Progenitor cell of endocrine pancreas (in vitro differentiated cells): Measurements from ENCODE around the gene STH. TPM values are rescaled to one million over a fixed set of nuclear protein-coding genes. Genes with fewer than 3 reads are reported as not detected.

Experiments used
- DNase-seq: peaks from one replicate; pipeline ENCODE4 v3.0.0; 2021; ENCODE audit warnings: low spot score; ENCODE audit not compliant: unreplicated experiment
- H3K27ac Mint-ChIP-seq: 2 replicates; pipeline ENCODE4 v1.8.0; 2021; ENCODE audit warnings: mild to moderate bottlenecking, moderate library complexity, mixed read lengths
- H3K27me3 Mint-ChIP-seq: 2 replicates; pipeline ENCODE4 v1.8.0; 2021; ENCODE audit warnings: mixed read lengths
- H3K36me3 Mint-ChIP-seq: 2 replicates; pipeline ENCODE4 v1.8.0; 2022; ENCODE audit warnings: mixed read lengths; ENCODE audit not compliant: insufficient read depth
- H3K4me1 Mint-ChIP-seq: 2 replicates; pipeline ENCODE4 v1.8.0; 2021; ENCODE audit warnings: low read depth, mixed read lengths
- H3K4me3 Mint-ChIP-seq: 2 replicates; pipeline ENCODE4 v1.8.0; 2021; ENCODE audit warnings: low read depth, mild to moderate bottlenecking, moderate library complexity, mixed read lengths
- H3K9me3 Mint-ChIP-seq: 2 replicates; pipeline ENCODE4 v1.8.0; 2021; ENCODE audit warnings: low read depth, mixed read lengths
- total RNA-seq: library from RNA; stranded (reverse); gene quantifications from 2 replicates; pipeline ENCODE4 v1.2.1, GENCODE V29; 2021
- TF ChIP-seq, protein P1 (sequence below): fragments of 200-600 bp; sonication (generic); IDR thresholded peaks from one replicate; pipeline ENCODE4 v1.5.0; 2021; ENCODE audit warnings: antibody characterized with exemption, mild to moderate bottlenecking; ENCODE audit not compliant: unreplicated experiment

The STH gene
- total RNA-seq, 1 donor from 2014 or later: not detected

DNA sequence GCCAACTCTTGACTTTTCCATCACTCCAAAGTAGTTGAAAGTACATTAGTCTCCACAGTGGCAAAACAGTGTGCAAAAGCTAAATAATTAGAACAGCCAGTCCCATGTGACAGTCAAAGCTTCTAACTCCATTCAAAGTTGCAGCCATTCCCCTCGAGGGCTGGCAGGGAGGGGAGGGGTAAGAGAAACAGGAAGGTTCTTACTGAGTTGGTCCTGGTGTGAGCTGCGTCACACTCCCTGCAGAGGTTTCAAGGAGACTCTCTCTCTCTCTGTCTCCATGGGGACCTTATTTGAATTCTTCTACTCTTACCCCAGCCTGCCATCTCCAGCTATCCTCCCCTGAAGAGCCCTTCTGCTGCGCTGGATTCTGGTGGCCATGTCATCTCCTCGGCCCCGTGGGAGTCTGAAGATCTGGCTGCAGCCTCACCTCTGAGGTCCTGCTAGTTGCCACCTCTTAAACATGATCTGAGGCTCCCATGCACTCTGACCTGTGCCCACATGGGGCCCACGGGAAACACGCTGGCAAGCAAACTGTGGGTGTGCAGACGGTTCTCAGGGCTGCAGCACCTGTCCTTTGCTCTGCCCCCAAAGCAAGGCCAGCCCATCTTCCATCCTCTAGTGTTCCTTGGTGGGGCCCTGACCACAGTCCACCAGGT is 23.3 kb upstream of the STH start:
- H3K27me3 Mint-ChIP-seq: peaks cover 7% of the 10 kb centered on the region
- H3K36me3 Mint-ChIP-seq: peaks cover 1% of the 10 kb centered on the region
- H3K4me3 Mint-ChIP-seq: no peak overlapping the region
- no peak overlapping the region for H3K27ac Mint-ChIP-seq
- DNase-seq: no peak
- TF ChIP-seq, protein P1, sequence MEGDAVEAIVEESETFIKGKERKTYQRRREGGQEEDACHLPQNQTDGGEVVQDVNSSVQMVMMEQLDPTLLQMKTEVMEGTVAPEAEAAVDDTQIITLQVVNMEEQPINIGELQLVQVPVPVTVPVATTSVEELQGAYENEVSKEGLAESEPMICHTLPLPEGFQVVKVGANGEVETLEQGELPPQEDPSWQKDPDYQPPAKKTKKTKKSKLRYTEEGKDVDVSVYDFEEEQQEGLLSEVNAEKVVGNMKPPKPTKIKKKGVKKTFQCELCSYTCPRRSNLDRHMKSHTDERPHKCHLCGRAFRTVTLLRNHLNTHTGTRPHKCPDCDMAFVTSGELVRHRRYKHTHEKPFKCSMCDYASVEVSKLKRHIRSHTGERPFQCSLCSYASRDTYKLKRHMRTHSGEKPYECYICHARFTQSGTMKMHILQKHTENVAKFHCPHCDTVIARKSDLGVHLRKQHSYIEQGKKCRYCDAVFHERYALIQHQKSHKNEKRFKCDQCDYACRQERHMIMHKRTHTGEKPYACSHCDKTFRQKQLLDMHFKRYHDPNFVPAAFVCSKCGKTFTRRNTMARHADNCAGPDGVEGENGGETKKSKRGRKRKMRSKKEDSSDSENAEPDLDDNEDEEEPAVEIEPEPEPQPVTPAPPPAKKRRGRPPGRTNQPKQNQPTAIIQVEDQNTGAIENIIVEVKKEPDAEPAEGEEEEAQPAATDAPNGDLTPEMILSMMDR: no peak
- H3K9me3 Mint-ChIP-seq: peaks cover 3% of the 10 kb centered on the region
- H3K4me1 Mint-ChIP-seq: peaks cover 15% of the 10 kb centered on the region

DNA sequence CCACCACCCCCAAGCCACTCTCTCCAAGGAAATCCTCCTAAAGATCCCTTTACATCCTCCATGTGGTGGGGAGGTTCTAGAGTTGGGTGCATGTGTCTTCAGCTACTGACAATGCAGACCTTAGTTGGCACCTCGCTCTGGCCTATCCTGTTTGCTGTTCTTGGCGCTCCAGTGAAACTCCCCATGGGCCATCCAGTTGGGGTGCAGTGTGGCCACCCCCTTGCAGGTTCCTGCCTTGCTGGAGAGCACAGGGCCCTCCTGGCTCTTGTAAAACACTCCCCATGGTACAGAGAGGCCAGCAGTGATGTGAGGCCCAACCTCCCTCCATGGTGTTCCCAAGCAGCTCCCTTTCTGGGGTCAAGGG is 22.7 kb upstream of the STH start:
- Mint-ChIP-seq H3K36me3 (peaks cover 1% of the 10 kb centered on the region), H3K9me3 (peaks cover 3% of the 10 kb centered on the region), H3K4me1 (peaks cover 17% of the 10 kb centered on the region), H3K27ac (no peak overlapping the region), H3K4me3 (no peak overlapping the region), H3K27me3 (peaks cover 7% of the 10 kb centered on the region)
- DNase-seq: no peak
- TF ChIP-seq, protein P1: no peak

DNA sequence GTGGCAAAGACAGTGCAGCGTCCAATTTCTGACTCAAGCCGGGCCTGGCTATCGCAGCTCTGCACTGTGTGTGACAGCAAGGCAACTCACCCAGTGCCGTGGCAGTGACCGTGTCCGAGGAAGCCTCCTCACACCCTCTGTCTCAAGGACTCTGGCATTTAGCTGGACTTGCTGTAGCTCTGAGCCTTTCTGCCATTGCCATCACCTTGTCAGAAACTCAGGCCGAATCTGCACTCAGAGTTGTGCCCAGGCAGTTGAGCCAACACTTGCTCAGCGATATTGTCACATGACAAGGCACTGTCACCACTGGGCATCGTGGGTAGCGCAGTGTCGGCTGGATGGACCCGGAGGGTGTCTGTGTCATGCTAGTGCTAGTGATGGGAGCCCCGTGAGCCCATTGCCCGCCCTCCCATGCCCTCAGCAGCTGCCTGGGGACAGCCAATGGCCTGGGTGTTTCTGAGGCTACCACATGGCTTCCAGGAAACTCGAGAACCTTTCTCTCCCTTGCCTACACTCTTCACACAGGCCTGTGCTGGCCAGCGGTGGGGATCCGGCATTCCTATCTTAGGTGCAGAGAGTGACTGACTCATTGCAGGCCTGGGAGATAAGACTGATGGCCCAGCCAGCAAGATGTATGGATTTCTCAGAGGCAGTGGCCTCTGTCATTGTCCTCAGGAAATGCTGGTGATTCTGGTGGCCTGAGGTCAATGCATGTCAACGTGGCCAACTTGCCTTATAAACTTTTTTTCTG is 22.1 kb upstream of the STH start:
- Mint-ChIP-seq H3K4me1 (peaks cover 17% of the 10 kb centered on the region), H3K9me3 (peaks cover 3% of the 10 kb centered on the region), H3K4me3 (no peak overlapping the region), H3K27me3 (peaks cover 7% of the 10 kb centered on the region), H3K36me3 (peaks cover 1% of the 10 kb centered on the region), H3K27ac (no peak overlapping the region)
- TF ChIP-seq, protein P1: no peak
- no peak for DNase-seq

DNA sequence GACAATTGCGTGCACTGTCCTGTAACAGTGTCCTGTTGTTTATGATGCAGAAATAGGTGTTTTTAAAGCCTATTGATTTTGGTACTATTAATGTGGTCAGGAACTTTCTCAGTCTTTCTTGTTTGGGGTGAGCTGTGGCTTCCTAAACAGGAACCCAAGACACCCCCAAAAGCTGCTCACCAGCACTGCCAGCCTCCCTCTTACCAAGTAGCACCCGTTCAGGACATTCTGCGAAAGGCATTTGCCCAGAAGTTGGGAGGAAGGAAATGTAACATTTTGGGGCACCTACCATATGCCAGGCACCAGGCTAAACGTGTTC is 21.6 kb upstream of the STH start:
- Mint-ChIP-seq H3K4me3 (no peak overlapping the region), H3K9me3 (peaks cover under 1% of the 10 kb centered on the region), H3K36me3 (no peaks in the 10 kb centered on the region), H3K27ac (no peak overlapping the region), H3K27me3 (peaks cover 5% of the 10 kb centered on the region), H3K4me1 (peaks cover 17% of the 10 kb centered on the region)
- TF ChIP-seq, protein P1: no peak
- no peak for DNase-seq

DNA sequence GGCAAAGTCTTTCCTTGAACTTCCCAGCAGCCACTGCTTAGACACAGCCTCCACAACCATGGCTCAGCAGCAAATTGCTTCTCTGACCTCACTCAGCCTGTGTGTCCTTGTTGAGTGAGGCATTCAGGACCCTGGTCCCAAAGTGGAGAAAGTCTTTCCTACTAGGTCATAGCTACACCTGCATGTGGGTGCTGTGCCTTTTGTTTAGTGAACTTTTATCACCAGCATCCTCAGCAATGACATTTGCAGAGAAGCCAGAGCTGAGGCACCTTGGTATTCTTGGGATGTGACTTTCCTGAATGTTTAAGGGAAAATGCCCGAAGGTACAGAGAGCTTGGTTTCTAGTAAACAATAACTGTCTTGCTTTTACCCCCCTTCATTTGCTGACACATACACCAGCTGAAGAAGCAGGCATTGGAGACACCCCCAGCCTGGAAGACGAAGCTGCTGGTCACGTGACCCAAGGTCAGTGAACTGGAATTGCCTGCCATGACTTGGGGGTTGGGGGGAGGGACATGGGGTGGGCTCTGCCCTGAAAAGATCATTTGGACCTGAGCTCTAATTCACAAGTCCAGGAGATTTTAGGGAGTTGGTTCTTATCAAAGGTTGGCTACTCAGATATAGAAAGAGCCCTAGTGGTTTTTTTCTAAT is 20.9 kb upstream of the STH start:
- TF ChIP-seq, protein P1: no peak
- DNase-seq: no peak
- Mint-ChIP-seq H3K36me3 (no peaks in the 10 kb centered on the region), H3K27ac (no peak overlapping the region), H3K9me3 (no peaks in the 10 kb centered on the region), H3K4me3 (no peak overlapping the region), H3K27me3 (peaks cover 2% of the 10 kb centered on the region), H3K4me1 (peaks cover 17% of the 10 kb centered on the region)
